ENCODE results near the gene CTDSP1. TPM values are rescaled to one million over a fixed set of nuclear protein-coding genes. Genes with fewer than 3 reads are reported as not detected.

Gene CTDSP1
- total and polyA plus RNA-seq, 7 donors = 75.1 to 120 (median 82.6) TPM

GRCh38 chr2:218447072-218447471 is 47.4 kb downstream of the CTDSP1 start:
- WGBS, 2 donors = 90 to 94% methylated on average over 2 of the region's 2 CpGs
- DNase-seq = no peak
- TF ChIP-seq POLR2AphosphoS5 (IDR thresholded peaks at IDR 0.05) (no peak), EP300 (IDR thresholded peaks at IDR 0.05) (no peak), POLR2A (IDR thresholded peaks at IDR 0.05) (no peak)
- TF ChIP-seq, protein P1, sequence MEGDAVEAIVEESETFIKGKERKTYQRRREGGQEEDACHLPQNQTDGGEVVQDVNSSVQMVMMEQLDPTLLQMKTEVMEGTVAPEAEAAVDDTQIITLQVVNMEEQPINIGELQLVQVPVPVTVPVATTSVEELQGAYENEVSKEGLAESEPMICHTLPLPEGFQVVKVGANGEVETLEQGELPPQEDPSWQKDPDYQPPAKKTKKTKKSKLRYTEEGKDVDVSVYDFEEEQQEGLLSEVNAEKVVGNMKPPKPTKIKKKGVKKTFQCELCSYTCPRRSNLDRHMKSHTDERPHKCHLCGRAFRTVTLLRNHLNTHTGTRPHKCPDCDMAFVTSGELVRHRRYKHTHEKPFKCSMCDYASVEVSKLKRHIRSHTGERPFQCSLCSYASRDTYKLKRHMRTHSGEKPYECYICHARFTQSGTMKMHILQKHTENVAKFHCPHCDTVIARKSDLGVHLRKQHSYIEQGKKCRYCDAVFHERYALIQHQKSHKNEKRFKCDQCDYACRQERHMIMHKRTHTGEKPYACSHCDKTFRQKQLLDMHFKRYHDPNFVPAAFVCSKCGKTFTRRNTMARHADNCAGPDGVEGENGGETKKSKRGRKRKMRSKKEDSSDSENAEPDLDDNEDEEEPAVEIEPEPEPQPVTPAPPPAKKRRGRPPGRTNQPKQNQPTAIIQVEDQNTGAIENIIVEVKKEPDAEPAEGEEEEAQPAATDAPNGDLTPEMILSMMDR (IDR thresholded peaks at IDR 0.05) = no peak
- intact Hi-C loops (cut with DNase I) = no loop called here
- no peaks in the 10 kb centered on the region for H3K27me3 ChIP-seq
- no peaks in the 10 kb centered on the region for H3K4me1 ChIP-seq
- peaks cover 0 to 25% (median 2%) of the 10 kb centered on the region in 4 donors for H3K36me3 ChIP-seq
- no peak overlapping the region for H3K4me3 ChIP-seq
- no peak overlapping the region for H3K27ac ChIP-seq
- no peaks in the 10 kb centered on the region for H3K9me3 ChIP-seq

- Histone ChIP-seq H3K27me3 (no peaks in the 10 kb centered on the region), H3K4me3 (no peak overlapping the region), H3K27ac (no peak overlapping the region), H3K4me1 (no peaks in the 10 kb centered on the region), H3K9me3 (no peaks in the 10 kb centered on the region), H3K36me3 (peaks cover 0 to 38% (median 4%) of the 10 kb centered on the region in 4 donors)
- intact Hi-C loops (cut with DNase I) = no loop called here
- TF ChIP-seq POLR2AphosphoS5 (IDR thresholded peaks at IDR 0.05) = no peak
- no peak for TF ChIP-seq EP300 (IDR thresholded peaks at IDR 0.05)
- no peak for TF ChIP-seq POLR2A (IDR thresholded peaks at IDR 0.05)
- TF ChIP-seq, protein P1 (IDR thresholded peaks at IDR 0.05) = no peak
- 32 to 58% methylated on average over 3 of the region's 3 CpGs for WGBS, 2 donors
- no peak for DNase-seq
Measured at GRCh38 chr2:218448934-218449333, 49.3 kb downstream of the CTDSP1 start.

DNA sequence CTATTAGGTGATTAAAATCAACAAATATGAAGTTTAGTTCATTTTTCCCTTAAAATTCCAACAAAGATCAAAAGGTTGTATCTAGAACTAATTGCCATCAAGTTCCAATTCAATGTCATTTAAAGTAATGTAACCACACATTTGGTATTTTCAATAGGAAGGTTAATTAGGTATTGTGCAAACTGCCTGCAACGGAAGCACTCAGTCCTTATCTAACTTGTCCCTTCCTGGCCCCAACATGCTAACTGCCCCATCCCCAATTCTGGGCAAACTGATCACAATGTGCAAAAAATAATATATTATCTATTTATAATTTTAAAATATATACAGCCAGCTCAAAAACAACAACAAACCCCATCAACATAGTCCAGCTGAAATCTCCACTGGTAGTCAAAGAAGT is 52.4 kb downstream of the CTDSP1 start:
- intact Hi-C loops (cut with DNase I) = no loop called here
- Histone ChIP-seq H3K36me3 (peaks cover 5 to 69% (median 18%) of the 10 kb centered on the region in 4 donors), H3K4me3 (no peak overlapping the region)

More for the DNA sequence above, 52.4 kb downstream of the CTDSP1 start:
- H3K27me3 ChIP-seq = no peaks in the 10 kb centered on the region
- 67 to 88% methylated on average over 1 of the region's 1 CpG for WGBS, 2 donors
- H3K27ac ChIP-seq = no peak overlapping the region
- no peak for DNase-seq
- no peak for TF ChIP-seq EP300 (IDR thresholded peaks at IDR 0.05)
- TF ChIP-seq POLR2A (IDR thresholded peaks at IDR 0.05) = no peak
- TF ChIP-seq, protein P1 (IDR thresholded peaks at IDR 0.05) = no peak
- TF ChIP-seq POLR2AphosphoS5 (IDR thresholded peaks at IDR 0.05) = no peak
- no peaks in the 10 kb centered on the region for H3K9me3 ChIP-seq
- no peaks in the 10 kb centered on the region for H3K4me1 ChIP-seq

Small RNA genes lying within 50 kb of the gene (small RNA-seq; reads per million reads assigned to genes)
- 553 to 940 (median 557) reads per million in 3 donors for gene MIR26B

Other genes starting within 250 kb of the CTDSP1 start
- gene CXCR1, start 232.9 kb upstream of the CTDSP1 start, total RNA-seq = not detected
- gene CXCR1, start 232.9 kb upstream of the CTDSP1 start, polyA plus RNA-seq = 1 to 10 TPM in 1 of 3 donors, under 1 TPM in 2; 0.07 to 1.2 (median 0.46) TPM
- gene ARPC2, start 182.7 kb upstream of the CTDSP1 start, total RNA-seq = 100 to 1,000 TPM; 235 to 267 (median 258) TPM
- gene ARPC2, start 182.7 kb upstream of the CTDSP1 start, polyA plus RNA-seq = 100 to 1,000 TPM; 366 to 517 (median 411) TPM
- gene GPBAR1, start 138.9 kb upstream of the CTDSP1 start, total RNA-seq = 1 to 10 TPM; 3.1 to 7.1 (median 5.4) TPM
- gene GPBAR1, start 138.9 kb upstream of the CTDSP1 start, polyA plus RNA-seq = 1 to 10 TPM in 2 of 3 donors, under 1 TPM in 1; 0.60 to 2.5 (median 1.4) TPM
- 100 to 1,000 TPM in 1 of 4 donors, 10 to 100 TPM in 3; 85.7 to 103 (median 90.0) TPM for gene AAMP, start 129.7 kb upstream of the CTDSP1 start, total RNA-seq
- 100 to 1,000 TPM; 108 to 141 (median 138) TPM for gene AAMP, start 129.7 kb upstream of the CTDSP1 start, polyA plus RNA-seq
- 10 to 100 TPM; 46.8 to 95.1 (median 69.1) TPM for gene PNKD, start 129.3 kb upstream of the CTDSP1 start, total RNA-seq
- gene PNKD, start 129.3 kb upstream of the CTDSP1 start, polyA plus RNA-seq = 100 to 1,000 TPM; 112 to 199 (median 190) TPM
- 100 to 1,000 TPM; 116 to 157 (median 146) TPM for gene TMBIM1, start 107.4 kb upstream of the CTDSP1 start, total RNA-seq
- 100 to 1,000 TPM in 2 of 3 donors, 10 to 100 TPM in 1; 90.2 to 204 (median 109) TPM for gene TMBIM1, start 107.4 kb upstream of the CTDSP1 start, polyA plus RNA-seq
- not detected for gene CATIP, start 43.0 kb upstream of the CTDSP1 start, total RNA-seq
- gene CATIP, start 43.0 kb upstream of the CTDSP1 start, polyA plus RNA-seq = under 1 TPM in 1 of 3 donors, not detected in 2; 0.07 TPM
- gene SLC11A1, start 17.6 kb upstream of the CTDSP1 start, total RNA-seq = 10 to 100 TPM; 13.8 to 19.0 (median 16.9) TPM
- gene SLC11A1, start 17.6 kb upstream of the CTDSP1 start, polyA plus RNA-seq = 1 to 10 TPM; 1.2 to 7.0 (median 1.6) TPM
- gene VIL1, start 19.3 kb downstream of the CTDSP1 start, total RNA-seq = 1 to 10 TPM in 1 of 4 donors, under 1 TPM in 1, not detected in 2; 0.71 to 2.8 TPM
- 100 to 1,000 TPM; 111 to 172 (median 170) TPM for gene VIL1, start 19.3 kb downstream of the CTDSP1 start, polyA plus RNA-seq
- gene USP37, start 168.5 kb downstream of the CTDSP1 start, total RNA-seq = 10 to 100 TPM in 2 of 4 donors, 1 to 10 TPM in 2; 6.6 to 11.4 (median 10.5) TPM
- gene USP37, start 168.5 kb downstream of the CTDSP1 start, polyA plus RNA-seq = 1 to 10 TPM; 1.8 to 6.0 (median 3.6) TPM
- gene CNOT9, start 169.0 kb downstream of the CTDSP1 start, total RNA-seq = 10 to 100 TPM; 25.0 to 36.2 (median 28.5) TPM
- 10 to 100 TPM in 1 of 3 donors, 1 to 10 TPM in 2; 9.6 to 23.8 (median 9.7) TPM for gene CNOT9, start 169.0 kb downstream of the CTDSP1 start, polyA plus RNA-seq
- 10 to 100 TPM; 10.9 to 42.4 (median 30.4) TPM for gene PLCD4, start 208.0 kb downstream of the CTDSP1 start, total RNA-seq
- under 1 TPM in 1 of 3 donors, not detected in 2; 0.64 TPM for gene PLCD4, start 208.0 kb downstream of the CTDSP1 start, polyA plus RNA-seq